ENCODE data around the gene ADAMTS7. TPM values are rescaled to one million over a fixed set of nuclear protein-coding genes. Genes with fewer than 3 reads are reported as not detected.
"Not testable (repeated sequence)": the region's sequence is repeated elsewhere in the genome, so short reads cannot be mapped to it uniquely, and the experiment has no call there.

Gene ADAMTS7
- total RNA-seq, 1 donor from 2014 or later, result 7.3 TPM

DNA sequence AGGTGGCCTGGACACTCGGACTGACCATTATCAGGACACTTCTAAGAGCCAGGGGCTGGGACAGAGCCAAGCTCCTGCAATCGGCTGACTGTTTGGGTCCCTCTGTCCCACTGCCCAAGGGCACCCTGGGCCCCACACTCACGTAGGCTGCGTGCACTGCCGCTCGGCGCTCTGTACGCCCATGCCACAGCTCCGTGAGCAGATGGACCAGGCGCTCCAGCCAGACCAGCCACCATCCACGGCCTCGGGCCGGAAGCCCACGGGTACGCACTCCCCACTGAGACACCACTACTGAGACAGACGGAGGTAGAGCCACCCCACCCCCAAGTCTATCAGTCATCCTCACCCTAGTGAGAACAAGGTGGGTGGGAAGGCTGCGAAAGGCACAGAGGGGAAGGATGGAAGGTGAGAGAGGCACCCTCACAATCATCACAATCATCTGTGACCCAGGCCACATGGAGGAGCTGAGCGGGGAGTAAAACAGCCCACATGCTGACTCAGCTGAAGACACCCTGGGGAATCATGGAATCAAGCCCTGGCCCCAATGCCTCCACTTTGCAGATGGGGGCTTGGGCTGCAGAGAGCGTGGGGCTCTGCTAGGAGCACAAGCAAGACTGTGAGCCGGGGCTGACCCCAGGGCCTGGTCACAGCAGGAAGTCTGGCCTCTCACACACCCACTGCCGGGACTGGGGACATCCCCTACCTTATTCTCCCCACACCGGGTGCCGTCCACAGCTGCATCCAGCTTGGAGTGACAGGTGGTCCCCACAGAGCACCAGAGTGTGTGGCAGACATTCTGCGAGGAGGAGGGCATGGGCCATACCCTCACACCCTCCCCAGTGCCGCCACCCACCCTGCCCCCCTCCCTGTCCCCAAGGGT, 35.0 kb downstream of the ADAMTS7 start:
- H3K27ac ChIP-seq (ENCODE audit: low read depth, low read length); H3K9me3 ChIP-seq (ENCODE audit: control insufficient read depth in 3 of 3, low read length in 3 of 3); H3K9ac ChIP-seq (ENCODE audit: low read depth in 1 of 3, low read length in 3 of 3); H3K36me3 ChIP-seq (ENCODE audit: control insufficient read depth in 3 of 3, insufficient read depth in 3 of 3, low read length in 3 of 3); H3K4me3 ChIP-seq (ENCODE audit: low read length in 3 of 3); H3K27me3 ChIP-seq (ENCODE audit: control insufficient read depth in 3 of 3, insufficient read depth in 3 of 3, low read length in 3 of 3): not testable (repeated sequence)
- H3K4me1 ChIP-seq (ENCODE audit: control insufficient read depth in 3 of 3, insufficient read depth in 3 of 3, low read length in 3 of 3), result peaks cover 9 to 19% (median 16%) of the 10 kb centered on the region in 3 donors

DNA sequence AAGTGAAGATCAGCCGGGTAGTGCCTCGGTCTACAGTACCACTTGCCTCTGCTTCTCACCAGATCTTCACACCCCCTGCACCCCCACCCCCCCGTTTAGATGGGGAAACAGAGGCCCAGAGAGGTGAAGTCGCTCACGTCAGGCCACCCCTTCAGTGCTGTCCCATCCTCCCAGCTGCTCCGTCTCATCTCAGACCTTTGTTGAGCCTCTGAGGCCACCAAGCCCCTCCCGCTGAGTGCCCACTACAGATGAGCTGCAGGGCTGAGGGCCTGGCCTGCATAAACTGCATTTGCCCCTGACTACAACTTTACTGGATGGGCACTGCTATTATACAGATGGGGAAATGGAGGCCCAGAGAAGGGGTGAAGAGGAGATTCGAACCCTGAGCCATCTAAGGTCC, 35.8 kb downstream of the ADAMTS7 start:
- no peak overlapping the region for H3K4me3 ChIP-seq (ENCODE audit: low read length in 3 of 3)
- no peaks in the 10 kb centered on the region for H3K9me3 ChIP-seq (ENCODE audit: control insufficient read depth in 3 of 3, low read length in 3 of 3)
- no peak overlapping the region for H3K27ac ChIP-seq (ENCODE audit: low read depth, low read length)
- no peaks in the 10 kb centered on the region for H3K27me3 ChIP-seq (ENCODE audit: control insufficient read depth in 3 of 3, insufficient read depth in 3 of 3, low read length in 3 of 3)
- no peaks in the 10 kb centered on the region for H3K36me3 ChIP-seq (ENCODE audit: control insufficient read depth in 3 of 3, insufficient read depth in 3 of 3, low read length in 3 of 3)
- H3K4me1 ChIP-seq (ENCODE audit: control insufficient read depth in 3 of 3, insufficient read depth in 3 of 3, low read length in 3 of 3), result peaks cover 9 to 19% (median 16%) of the 10 kb centered on the region in 3 donors
- H3K9ac ChIP-seq (ENCODE audit: low read depth in 1 of 3, low read length in 3 of 3), result no peak overlapping the region

DNA sequence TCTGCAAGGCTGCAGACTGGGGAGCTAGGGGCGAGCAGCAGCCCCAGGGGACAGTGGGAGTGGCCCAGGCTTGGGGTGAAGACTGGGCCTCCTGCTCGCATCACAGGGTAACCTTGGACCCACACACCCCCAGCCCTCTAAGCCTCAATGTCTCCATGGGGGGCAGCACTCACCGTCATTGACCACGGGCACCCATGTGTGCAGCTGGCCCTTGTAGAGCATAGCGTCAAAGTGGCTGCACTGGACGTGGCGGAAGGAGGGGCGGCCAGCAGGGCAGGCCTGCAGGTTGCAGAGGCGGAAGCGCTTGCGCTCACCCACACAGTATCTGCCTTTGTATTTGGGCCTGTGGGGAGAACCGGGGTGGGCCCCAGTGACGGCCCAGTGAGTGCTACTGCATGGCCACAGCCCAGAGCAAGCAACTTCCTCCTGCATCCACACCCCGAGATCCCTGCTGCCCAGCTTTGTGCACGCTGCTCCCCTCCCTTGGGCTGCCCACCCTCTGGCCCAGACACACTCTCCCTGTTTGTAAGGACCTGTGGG, 36.7 kb downstream of the ADAMTS7 start:
- H3K27me3 ChIP-seq (ENCODE audit: control insufficient read depth in 3 of 3, insufficient read depth in 3 of 3, low read length in 3 of 3); H3K4me3 ChIP-seq (ENCODE audit: low read length in 3 of 3); H3K36me3 ChIP-seq (ENCODE audit: control insufficient read depth in 3 of 3, insufficient read depth in 3 of 3, low read length in 3 of 3); H3K9ac ChIP-seq (ENCODE audit: low read depth in 1 of 3, low read length in 3 of 3); H3K27ac ChIP-seq (ENCODE audit: low read depth, low read length); H3K9me3 ChIP-seq (ENCODE audit: control insufficient read depth in 3 of 3, low read length in 3 of 3): not testable (repeated sequence)
- H3K4me1 ChIP-seq (ENCODE audit: control insufficient read depth in 3 of 3, insufficient read depth in 3 of 3, low read length in 3 of 3), result peaks cover 9 to 17% (median 15%) of the 10 kb centered on the region in 3 donors

DNA sequence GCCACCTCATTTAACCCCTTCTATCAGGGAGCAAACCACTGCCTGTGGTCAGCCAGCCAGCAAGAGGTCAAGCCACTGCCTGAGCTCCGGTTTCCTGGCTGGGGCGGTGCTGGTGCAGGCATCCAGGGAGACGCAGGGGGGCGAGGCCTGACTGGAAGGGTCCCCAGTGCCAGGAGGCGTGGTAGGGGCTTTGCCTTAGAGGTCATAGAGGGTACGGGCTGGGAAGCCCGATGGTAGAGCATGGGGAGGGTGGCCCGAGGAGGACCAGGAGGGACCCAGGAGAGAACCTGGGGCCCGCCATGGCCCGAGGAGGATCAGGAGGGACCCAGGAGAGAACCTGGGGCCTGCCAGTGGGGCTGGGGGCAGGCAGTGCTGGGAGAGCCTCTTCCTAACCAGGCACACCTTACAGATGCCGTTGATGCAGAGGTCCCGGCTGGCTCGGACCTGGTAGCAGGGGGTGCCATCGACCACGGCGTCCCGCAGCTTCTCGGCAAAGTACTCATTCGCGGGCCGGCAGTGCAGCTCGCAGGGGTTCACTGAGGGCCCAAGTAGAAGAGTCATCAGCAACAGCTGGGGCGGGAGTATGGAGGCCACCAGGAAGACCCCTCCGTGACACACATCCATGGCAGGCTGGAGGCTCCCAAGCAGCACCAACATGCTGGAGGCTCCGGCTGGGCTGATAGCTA, 37.4 kb downstream of the ADAMTS7 start:
- H3K4me1 ChIP-seq (ENCODE audit: control insufficient read depth in 3 of 3, insufficient read depth in 3 of 3, low read length in 3 of 3), result peaks cover 9 to 13% (median 11%) of the 10 kb centered on the region in 3 donors
- H3K27me3 ChIP-seq (ENCODE audit: control insufficient read depth in 3 of 3, insufficient read depth in 3 of 3, low read length in 3 of 3); H3K4me3 ChIP-seq (ENCODE audit: low read length in 3 of 3); H3K9ac ChIP-seq (ENCODE audit: low read depth in 1 of 3, low read length in 3 of 3); H3K9me3 ChIP-seq (ENCODE audit: control insufficient read depth in 3 of 3, low read length in 3 of 3); H3K27ac ChIP-seq (ENCODE audit: low read depth, low read length); H3K36me3 ChIP-seq (ENCODE audit: control insufficient read depth in 3 of 3, insufficient read depth in 3 of 3, low read length in 3 of 3): not testable (repeated sequence)

DNA sequence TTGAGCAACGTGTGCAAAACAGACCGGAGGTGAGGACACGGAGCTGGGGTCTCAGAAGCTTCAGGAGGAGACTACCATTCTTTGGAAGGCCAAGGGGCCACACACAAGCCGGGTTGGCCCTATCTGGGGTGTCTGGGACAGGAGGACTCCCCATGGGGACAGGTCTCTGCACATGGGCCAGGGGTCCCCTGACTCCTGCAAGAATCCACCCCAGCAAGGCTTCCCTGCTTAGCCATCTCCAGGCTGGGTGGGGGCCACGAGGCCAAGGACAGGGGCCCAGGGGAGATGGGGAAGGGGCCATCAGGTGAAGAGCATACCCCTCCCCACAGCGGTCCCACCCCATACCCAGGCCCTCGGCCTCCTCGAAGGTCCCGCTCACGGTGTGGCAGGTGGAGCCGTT, 38.5 kb downstream of the ADAMTS7 start:
- Histone ChIP-seq H3K9me3 (ENCODE audit: control insufficient read depth in 3 of 3, low read length in 3 of 3) (no peaks in the 10 kb centered on the region), H3K9ac (ENCODE audit: low read depth in 1 of 3, low read length in 3 of 3) (no peak overlapping the region), H3K36me3 (ENCODE audit: control insufficient read depth in 3 of 3, insufficient read depth in 3 of 3, low read length in 3 of 3) (no peaks in the 10 kb centered on the region), H3K27me3 (ENCODE audit: control insufficient read depth in 3 of 3, insufficient read depth in 3 of 3, low read length in 3 of 3) (no peaks in the 10 kb centered on the region), H3K4me1 (ENCODE audit: control insufficient read depth in 3 of 3, insufficient read depth in 3 of 3, low read length in 3 of 3) (peaks cover 0 to 1% (median 0%) of the 10 kb centered on the region in 3 donors), H3K27ac (ENCODE audit: low read depth, low read length) (no peak overlapping the region), H3K4me3 (ENCODE audit: low read length in 3 of 3) (no peak overlapping the region)

DNA sequence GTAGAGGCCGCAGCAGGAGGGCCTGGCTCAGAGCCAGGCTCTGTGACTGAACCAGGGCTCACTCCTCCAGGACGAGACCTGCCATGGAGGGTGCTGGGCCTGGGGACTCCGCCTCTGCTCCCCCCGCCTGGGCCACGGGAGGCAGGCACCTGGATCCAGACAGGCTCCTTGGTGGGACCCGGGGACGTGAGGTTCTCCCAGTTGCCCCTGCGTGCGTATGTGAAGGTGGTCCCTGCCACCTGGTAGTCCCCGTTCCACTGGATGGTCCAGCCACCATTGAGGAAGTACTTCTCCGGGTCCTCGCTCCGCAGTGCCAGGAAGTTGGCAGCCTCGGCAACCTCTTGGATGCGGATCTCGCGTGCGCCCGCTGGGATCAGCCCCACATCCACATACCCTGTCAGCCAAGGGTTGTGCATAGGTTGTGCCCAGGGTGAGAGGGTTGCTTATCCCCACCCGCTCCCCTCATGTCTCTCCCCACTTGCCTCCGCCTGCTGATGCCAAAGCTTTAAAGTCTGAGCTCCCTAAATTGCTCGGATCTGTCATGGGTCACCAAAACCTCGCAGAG, 39.7 kb downstream of the ADAMTS7 start:
- H3K4me3 ChIP-seq (ENCODE audit: low read length in 3 of 3); H3K36me3 ChIP-seq (ENCODE audit: control insufficient read depth in 3 of 3, insufficient read depth in 3 of 3, low read length in 3 of 3); H3K9ac ChIP-seq (ENCODE audit: low read depth in 1 of 3, low read length in 3 of 3); H3K9me3 ChIP-seq (ENCODE audit: control insufficient read depth in 3 of 3, low read length in 3 of 3); H3K27ac ChIP-seq (ENCODE audit: low read depth, low read length); H3K4me1 ChIP-seq (ENCODE audit: control insufficient read depth in 3 of 3, insufficient read depth in 3 of 3, low read length in 3 of 3); H3K27me3 ChIP-seq (ENCODE audit: control insufficient read depth in 3 of 3, insufficient read depth in 3 of 3, low read length in 3 of 3): not testable (repeated sequence)

DNA sequence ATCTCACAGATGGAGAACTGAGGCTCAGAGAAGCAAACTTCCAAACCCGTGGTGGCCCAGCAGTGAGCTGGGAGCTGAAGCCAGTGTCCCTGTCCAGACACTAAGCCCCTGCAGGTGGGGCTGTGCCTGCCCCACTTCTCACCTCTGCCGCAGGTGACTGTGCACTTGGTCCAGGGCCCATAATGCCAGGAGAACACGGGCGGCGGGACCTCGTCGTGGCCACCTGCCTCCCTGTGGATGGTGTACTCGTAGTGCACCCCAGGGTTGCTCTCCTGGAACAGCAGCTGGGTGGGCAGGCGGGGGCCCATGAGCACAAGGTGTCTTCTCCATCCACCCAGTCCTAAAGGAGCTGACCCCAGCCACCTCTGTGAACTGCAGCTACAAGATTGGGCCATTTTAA, 40.2 kb downstream of the ADAMTS7 start:
- H3K4me1 ChIP-seq (ENCODE audit: control insufficient read depth in 3 of 3, insufficient read depth in 3 of 3, low read length in 3 of 3); H3K36me3 ChIP-seq (ENCODE audit: control insufficient read depth in 3 of 3, insufficient read depth in 3 of 3, low read length in 3 of 3); H3K9ac ChIP-seq (ENCODE audit: low read depth in 1 of 3, low read length in 3 of 3): not testable (repeated sequence)

DNA sequence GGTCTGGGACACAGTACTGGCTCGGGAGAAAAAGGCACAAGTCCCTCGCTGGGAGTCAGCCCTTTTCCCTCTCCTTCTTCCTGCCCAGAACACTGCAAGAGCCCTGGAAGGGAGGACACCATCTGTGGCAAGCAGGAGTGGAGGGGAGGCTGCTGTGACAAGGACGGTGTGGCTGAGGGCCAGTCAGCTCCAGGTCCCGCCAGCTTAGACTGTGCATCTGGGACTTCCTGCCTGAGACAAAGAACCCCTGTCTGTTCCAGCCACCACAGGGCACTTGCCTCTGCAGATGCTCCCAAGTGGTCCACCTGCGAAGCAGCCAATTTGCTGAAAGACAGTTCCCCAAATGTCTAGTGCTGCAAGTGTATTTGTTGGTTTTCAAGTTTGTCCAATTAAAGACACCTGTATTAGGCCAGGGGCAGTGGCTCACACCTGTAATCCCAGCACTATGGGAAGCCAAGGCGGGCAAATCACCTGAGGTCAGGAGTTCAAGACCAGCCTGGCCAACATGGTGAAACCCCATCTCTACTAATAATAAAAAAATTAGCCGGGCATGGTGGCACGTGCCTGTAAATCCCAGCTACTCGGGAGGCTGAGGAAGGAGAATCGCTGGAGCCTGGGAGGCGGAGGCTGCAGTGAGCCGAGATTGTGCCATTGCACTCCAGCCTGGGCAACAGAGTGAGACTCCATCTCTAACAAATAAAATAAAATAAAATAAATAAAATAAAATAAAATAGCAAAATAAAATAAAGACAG, 41.6 kb downstream of the ADAMTS7 start:
- not testable (repeated sequence) for H3K9ac ChIP-seq (ENCODE audit: low read depth in 1 of 3, low read length in 3 of 3); H3K36me3 ChIP-seq (ENCODE audit: control insufficient read depth in 3 of 3, insufficient read depth in 3 of 3, low read length in 3 of 3); H3K27ac ChIP-seq (ENCODE audit: low read depth, low read length); H3K4me3 ChIP-seq (ENCODE audit: low read length in 3 of 3); H3K4me1 ChIP-seq (ENCODE audit: control insufficient read depth in 3 of 3, insufficient read depth in 3 of 3, low read length in 3 of 3); H3K9me3 ChIP-seq (ENCODE audit: control insufficient read depth in 3 of 3, low read length in 3 of 3); H3K27me3 ChIP-seq (ENCODE audit: control insufficient read depth in 3 of 3, insufficient read depth in 3 of 3, low read length in 3 of 3)

More for the DNA sequence above, 40.2 kb downstream of the ADAMTS7 start:
- H3K27me3 ChIP-seq (ENCODE audit: control insufficient read depth in 3 of 3, insufficient read depth in 3 of 3, low read length in 3 of 3); H3K27ac ChIP-seq (ENCODE audit: low read depth, low read length); H3K9me3 ChIP-seq (ENCODE audit: control insufficient read depth in 3 of 3, low read length in 3 of 3); H3K4me3 ChIP-seq (ENCODE audit: low read length in 3 of 3): not testable (repeated sequence)

DNA sequence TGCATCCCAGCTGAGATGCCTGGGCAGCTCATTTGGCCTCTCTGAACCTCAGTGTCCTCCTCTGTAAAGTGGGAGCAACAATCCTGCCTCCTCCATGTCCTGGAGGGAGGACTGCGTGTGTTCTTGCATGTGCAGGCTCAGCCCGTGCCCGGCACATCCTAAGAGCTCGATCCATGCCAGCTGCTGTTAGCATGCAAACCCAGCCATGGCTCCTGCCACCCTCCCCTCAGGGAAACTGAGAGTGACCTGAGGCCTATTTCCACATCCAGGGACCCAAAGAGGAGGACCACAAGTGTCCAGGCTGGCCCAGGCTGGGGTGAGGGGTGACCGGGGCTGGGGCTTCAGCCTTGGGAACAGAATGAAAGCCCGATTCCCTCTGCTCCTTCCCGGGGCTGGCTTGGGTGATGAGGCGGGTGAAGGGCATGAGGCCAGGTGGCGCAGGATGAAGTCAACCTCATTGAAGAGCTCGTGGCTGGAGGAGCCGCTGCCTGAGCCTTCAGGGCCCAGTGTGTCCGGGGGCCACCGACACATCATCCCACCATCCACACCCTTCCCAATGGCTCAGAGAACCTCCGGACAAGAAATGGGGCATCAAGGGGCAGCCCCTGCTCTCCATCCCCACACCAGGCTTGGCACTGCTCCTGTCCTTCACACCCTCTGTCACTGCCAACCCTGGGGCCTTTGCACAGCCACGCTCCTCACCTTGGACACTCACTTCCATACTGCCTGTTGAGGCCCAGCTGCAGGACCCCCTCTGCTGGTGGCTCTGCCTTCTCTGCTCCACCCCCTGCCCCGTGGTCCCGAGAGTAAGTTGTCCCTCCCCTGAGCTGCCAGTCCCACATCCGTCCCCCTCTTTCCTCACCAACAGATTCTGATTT, 42.5 kb downstream of the ADAMTS7 start:
- Histone ChIP-seq H3K9ac (ENCODE audit: low read depth in 1 of 3, low read length in 3 of 3) (no peak overlapping the region), H3K27me3 (ENCODE audit: control insufficient read depth in 3 of 3, insufficient read depth in 3 of 3, low read length in 3 of 3) (no peaks in the 10 kb centered on the region), H3K4me3 (ENCODE audit: low read length in 3 of 3) (no peak overlapping the region), H3K27ac (ENCODE audit: low read depth, low read length) (no peak overlapping the region), H3K36me3 (ENCODE audit: control insufficient read depth in 3 of 3, insufficient read depth in 3 of 3, low read length in 3 of 3) (no peaks in the 10 kb centered on the region), H3K9me3 (ENCODE audit: control insufficient read depth in 3 of 3, low read length in 3 of 3) (no peaks in the 10 kb centered on the region), H3K4me1 (ENCODE audit: control insufficient read depth in 3 of 3, insufficient read depth in 3 of 3, low read length in 3 of 3) (no peaks in the 10 kb centered on the region)
